GM20431 (cell line): Measurements from ENCODE around the gene FGF18.

Experiments used
- in situ Hi-C: fragments of 300-500 bp; cut with MseI, MboI; formaldehyde crosslinking; loops from one replicate; pipeline ENCODE4 v1.15.0; 2020; ENCODE audit warnings: low sequenced_read_pairs; ENCODE audit not compliant: unreplicated experiment

The FGF18 gene

DNA sequence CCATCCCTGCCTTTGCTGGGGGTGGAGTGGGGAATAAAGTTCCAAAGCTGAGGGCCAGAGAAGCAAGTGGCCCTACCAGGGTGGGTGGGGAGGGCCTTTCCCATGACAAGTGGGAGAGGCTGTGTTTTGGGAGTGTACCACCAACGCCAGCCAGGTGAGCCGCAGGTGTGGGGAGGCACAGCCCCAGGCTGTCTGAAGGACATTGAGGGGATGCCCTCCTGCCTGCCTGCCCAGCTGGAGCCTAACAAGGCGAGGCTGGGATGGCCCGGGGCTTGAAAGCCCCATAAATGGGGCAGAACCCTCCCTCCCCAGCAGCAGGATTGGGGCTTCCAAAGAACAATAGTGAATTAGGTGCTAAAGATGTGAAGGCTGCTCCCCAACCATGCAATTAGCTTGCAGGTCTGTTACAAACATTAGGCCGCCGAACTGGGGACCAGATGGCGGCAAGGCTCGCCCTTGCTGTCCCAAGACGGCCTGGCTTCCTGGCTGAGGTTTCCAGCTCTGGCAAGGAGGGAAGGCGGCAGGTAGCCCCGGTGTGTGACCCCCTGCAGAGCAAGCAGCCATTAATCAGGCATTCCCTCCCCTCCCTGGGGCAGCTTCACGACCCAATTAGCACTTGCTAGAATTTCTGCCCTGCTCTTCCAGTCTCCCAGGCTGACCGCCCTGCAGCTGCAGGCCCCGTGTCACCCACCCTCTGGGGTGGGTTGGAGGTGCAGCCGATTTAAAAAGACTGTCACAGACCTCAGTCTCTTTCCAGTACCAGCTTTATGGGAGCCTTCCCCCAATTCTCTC is 42.9 kb downstream of the FGF18 start:
- in situ Hi-C loops = no loop called here

DNA sequence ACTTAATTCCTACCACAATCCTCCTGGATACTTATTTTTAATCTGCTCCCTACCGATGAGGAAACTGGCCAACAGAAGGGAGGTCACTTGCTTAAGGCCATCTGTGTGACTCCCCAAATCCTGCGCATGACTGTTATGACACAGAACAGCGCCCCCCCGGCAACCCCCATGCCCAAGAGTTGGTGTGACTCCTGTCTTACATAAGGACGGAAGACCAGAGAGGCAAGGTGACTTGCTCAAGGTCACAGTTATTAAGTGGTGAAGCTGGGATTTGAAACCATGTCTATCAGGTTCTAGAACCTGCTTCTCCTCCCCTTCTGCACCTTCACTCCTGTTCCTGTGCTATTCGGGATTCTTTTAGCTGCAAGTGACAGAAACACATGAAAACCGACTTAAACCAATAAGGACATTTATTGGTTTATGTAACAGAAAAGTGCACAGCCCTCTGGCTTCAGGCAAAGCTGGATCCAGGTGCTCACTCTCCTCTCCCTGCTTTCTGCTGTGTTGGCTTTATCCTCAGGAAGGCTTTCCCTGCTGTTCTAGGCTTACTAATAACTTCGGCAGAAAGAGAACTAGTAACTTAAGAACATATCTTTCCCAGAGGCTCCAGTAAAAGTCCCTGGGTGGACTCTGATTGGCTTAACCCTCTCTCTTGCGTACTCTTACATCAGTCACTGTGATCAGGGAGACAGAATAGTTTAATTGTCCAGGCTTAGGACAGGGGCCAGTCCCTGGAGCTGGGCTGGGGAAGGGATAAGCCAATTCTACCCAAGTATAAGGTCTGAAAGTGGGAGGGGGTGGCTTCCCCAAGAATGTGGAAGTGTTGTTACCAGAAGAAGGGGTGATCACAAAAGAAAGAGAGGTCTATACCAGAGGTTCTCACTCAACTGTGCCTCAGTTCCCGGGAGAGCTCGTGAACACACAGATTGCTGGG is 43.7 kb downstream of the FGF18 start:
- in situ Hi-C loops = no loop called here

DNA sequence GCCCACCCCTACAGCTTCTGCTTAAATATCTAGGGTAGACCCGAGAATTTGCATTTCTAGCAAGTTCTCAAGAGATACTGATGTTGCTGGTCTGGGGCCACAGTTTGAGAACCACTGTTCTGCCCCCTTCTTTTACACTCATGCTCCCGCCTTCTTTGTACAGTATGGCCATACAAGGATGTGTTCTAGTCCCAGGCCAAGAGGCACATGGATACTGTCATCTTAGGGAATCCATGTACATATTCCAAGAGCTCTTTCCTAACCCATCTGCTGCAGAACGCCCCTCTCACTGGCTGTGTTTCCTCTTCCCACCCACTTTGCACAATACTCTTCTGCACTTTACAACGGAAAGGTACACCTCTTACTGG is 44.4 kb downstream of the FGF18 start:
- in situ Hi-C loops = no loop called here

DNA sequence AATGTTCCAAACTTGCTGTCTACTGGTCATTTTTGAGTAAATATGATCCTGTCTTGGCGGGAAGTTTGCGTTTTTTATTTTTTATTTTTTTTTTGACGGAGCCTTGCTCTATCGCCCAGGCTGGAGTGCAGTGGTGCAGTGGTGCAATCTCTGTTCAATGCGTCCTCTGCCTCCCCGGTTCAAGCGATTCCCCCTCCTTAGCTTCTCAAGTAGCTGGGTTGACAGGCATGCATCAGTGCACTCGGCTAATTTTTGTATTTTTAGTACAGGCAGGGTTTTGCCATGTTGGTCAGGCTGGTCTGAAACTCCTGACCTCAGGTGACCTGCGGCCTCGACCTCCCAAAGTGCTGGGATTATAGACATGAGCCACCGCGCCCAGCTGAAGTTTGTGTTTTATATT is 45.4 kb downstream of the FGF18 start:
- in situ Hi-C loops = no loop called here

DNA sequence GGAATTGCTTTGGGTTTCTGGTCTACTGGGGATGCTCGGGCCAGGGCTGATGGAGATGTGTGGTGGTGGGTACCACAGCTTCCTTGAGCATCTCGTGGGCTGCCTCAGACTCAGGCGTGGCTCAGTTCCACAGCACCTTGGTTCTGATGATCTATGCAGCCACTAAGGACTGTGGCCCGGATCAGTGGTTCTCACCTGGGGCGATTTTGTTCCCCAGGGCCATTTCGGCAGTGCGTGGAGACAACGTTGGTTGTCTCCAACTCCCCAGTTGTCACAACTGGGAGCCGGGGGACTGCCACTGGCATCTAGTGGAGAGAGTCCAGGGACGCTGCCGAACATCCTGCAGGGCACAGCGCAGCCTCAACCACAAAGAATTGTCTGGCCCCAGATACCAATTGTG is 47.7 kb downstream of the FGF18 start:
- in situ Hi-C loops = no loop called here

DNA sequence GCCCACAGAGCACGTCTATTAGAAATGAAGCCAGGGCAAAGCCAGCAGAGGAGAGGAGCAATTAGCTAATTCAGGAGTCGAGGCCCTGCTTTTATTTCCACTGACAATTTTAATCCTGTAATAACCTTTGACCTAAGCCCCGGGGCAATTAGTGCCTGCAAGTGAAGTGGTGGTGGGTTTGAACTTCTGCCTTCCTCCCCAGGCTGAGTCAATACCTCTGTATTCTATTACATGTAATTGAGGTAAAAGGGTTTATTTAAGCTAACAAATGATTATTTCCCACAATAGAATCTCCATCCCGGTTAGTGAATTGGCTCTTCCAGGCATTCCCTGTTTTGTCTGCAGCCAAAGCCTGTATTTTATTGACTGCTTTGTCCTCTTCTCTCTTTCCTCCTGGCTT is 49.9 kb downstream of the FGF18 start:
- in situ Hi-C loops = no loop called here

DNA sequence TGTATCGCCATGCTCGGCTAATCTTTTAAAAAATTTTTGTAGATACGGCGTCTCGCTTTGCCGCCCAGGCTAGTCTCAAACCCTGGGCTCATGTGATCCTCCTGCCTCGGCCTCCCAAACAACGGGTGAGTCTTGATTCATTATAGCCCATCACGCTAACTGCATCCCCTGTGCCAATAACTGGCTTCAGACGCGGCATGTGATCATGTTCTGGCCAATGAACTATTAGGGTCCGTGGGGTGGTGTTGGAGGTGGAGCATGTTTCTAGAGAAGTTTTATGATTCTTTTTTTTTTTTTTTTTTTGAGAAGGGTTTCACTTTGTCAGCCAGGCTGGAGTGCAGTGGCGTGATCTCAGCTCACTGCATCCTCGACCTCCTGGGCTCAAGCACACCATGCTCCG is 51.0 kb downstream of the FGF18 start:
- in situ Hi-C loops = no loop called here

DNA sequence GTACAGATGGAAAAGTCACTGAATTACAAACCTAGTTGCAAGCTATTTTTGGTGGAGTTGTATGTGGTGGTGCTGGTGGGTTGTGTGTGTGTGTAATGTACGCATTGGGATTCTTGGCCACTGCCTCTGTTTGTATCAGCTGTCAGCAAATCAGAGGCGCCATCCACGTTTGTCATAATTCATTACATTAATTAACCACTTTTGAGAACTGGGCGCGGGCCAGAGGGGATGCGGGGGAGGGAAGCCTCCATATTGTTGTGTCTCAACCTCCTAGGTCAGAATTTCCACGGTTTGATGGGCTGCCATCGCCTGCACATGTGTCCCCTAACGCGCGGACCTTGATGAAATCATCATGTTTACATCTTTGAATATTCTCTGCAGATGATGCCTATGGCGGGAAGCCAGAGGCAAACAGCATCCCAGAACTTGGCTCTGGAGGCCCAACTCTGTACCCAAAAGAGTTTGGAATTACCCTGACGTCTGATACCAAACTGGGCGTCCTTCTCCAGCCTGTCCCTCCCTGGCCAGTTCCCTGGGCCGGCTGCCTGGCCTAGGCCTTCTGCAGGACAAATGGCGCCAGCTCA is 54.9 kb downstream of the FGF18 start:
- in situ Hi-C loops = no loop called here

DNA sequence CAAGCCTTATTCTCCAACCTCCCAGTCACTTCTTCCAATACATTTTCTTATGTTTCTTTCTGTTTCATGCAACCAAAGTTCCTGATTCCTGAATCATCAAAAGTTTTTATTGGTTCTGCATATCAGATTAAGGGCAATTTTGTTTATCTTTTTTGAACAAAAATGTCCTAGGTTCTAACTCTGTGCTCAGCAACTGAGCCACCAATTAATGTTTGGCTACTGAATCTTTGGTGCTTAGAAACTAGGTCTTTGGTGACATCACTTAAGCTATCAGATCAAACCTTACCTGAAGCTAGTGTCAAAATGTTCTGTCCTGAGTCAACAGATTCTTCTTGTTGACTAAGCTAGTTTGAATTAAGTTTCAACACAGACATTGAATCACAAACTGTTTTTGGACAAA is 56.1 kb downstream of the FGF18 start:
- in situ Hi-C loops = no loop called here

DNA sequence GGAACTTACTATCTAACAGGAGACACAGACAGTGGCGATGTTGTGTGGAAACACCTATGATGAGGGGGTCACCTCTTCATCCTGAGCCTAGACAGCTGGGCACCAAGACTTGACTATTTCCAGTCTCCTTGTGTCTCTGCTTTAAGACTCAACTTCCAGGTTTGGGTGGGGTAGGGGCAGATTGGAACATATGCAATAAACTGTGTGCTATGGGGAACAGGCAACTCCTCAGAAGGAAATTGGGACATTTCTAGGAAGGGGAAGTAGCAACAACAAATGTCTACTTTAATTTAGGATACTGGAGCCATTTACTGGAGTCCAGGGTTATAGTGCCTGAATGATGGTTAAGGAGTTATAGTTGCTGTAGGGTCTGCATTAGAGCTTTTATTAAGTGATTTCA is 57.3 kb downstream of the FGF18 start:
- in situ Hi-C loops = no loop called here

DNA sequence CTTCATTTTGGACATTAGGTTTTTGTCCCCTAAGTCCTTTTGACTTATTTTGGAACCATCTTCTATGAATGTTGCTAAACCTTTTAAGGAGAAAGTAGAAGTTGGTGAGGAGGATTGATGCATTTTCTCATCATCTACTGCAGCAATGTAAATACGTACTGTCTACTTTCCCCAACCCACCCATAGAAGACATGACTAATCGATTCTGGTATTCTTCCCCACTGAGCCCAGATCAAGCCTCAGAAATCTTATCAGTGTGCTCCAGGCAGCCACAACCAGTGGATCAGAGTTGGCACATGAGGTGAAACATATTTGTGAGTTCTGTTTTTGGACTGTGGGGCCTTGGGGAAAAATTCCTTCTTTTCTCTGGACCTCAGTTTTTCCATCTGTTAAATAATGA is 57.7 kb downstream of the FGF18 start:
- in situ Hi-C loops = no loop called here

DNA sequence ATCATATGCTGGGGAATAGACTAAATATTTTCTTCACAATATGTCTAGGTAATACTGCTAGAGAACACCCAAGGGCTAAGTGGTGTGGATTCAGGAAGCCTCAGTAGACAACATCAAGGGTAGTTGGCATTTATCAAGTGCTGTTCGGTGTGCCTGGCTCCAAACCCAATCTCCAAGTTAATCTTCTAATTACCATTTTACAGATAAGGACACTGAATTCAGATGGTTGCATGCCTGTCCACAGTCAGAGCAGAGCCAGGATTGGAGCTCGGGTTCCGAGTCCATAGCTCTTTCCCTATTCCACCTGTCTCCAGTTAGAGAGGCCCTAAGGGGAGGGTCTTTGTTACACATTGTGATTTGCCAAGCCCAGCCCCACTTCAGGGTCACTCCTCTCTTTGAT is 58.2 kb downstream of the FGF18 start:
- in situ Hi-C loops = no loop called here

DNA sequence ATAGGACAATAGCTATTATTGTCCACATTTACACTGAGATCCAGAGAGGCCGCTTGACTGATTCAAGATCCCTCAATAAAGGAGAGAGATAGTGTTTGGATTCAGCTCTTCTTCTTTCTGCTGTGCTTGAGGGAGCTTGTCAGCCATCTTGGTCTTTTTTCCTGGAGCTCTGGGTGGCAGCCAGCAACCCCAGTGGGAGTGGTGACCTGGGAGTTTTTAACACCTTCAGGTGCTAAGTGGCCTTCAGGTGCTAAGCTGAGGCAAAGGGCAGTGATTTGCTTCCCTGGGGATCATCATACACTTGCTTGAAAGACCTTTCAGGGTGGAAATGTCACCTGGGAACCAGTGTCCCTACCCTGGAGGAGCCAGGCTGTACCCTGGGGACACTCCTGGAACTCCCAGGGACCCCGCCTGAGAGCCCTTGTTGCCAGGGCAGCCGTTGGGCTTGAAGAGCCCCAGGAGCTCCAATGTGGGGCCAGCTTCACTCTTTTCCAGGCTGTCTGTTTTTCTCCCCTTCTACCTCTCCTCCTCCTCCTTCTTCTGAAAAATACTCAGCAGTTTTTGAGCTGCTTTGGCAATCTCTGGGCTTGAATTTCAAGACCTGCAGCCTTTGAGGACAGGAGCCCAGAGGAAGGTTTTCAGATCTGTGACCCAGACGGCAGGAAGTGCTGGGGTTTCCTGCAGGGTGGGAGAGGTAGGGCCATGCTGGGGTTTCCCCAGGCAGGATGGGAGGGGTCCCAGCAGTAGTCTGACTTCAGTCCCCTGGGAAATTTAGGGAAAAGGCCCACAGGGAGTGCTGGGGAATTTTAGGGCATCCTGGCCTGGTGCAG is 59.7 kb downstream of the FGF18 start:
- in situ Hi-C loops = no loop called here

DNA sequence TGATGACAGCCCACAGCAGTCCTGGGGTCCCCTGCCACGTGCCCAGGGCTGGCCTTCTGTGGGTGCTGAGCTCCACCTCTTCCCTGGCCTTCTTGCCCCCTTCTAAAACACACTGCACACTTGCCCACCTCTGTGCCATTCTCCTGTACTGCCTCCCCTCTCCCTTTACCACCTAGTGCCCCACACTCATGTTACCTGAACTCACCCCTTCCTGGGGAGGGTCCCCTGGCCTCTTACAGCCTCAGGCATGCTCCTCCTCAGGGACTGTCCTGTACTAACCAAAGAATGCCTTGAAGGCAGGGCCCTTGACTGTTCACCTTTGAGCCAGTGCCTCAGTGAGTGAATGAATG is 60.3 kb downstream of the FGF18 start:
- in situ Hi-C loops = no loop called here

DNA sequence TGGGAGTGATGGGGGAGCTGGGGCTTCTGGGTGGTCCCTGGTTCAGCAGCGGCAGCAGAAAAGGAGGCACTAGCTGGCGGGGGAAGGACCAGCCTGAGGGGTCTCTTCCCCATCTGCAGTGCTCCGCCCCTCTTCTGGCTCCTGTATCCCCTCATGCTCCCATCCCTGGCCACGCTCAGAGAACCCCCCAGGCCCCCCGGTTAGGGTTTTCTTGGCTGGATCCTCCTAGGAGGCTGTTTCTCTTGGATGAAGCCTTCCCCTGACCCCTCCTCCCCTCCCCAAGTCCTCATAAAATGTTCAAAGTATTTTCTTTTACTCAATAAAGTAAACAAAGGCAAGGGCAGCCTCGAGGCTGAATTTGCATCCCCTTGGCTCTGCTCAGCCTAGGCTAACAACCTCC is 60.8 kb downstream of the FGF18 start:
- in situ Hi-C loops = no loop called here

DNA sequence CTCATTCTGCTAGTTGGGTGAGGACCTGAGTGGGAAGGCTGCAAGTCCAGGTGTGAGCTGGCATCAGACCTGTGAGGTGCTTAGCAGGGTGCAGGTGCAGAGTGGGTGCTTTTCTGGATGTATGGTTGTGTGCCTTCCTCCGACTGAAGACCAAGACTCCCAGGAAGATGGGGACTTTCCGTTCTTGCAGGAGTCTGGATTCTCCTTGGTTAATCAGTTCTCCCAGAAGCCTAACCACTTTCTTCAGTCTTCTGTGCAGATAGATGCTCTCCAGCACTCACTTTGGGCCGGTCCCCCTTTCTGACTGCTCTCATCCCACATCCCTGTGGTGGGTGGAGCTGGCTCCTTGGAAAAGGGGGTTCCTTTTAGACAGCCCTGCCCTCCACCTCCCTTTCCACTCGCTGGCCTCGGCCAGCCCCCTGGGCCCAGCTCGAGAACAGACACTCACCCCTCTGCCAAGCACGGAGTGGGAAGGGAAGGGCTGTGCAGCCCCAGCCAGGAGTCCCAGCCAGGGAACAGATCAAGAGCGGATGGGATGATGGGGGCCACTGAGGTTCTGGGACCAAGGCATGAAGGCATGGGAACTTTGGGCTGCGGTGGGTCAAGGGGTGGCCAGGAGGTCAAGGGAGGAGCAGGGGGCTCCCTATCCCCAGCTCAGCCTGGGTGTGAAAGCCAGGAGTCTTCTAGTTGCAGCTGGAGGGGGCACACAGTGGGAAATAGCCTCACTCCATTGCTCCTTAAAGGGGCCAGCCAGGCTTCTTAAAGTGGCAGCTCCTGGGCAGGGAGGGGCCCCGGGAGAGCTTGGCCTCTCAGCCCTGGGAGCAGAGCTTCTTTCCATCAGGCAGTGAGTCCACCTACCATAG is 62.4 kb downstream of the FGF18 start:
- in situ Hi-C loops = no loop called here

DNA sequence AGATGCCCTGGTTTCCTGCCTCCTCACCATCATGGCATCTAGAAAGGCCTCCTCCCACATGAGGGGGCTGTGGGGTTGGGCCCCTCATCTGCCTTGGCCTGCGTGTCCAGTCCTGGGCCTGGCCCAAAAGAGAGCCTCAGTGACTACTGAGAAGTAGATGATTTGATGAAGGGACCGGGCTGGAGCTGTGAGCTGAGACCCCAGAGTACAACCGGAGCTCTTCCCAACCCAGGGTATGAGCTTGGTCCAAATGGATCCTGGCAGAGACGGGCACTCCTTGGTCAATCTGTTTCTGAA is 62.9 kb downstream of the FGF18 start:
- in situ Hi-C loops = no loop called here

DNA sequence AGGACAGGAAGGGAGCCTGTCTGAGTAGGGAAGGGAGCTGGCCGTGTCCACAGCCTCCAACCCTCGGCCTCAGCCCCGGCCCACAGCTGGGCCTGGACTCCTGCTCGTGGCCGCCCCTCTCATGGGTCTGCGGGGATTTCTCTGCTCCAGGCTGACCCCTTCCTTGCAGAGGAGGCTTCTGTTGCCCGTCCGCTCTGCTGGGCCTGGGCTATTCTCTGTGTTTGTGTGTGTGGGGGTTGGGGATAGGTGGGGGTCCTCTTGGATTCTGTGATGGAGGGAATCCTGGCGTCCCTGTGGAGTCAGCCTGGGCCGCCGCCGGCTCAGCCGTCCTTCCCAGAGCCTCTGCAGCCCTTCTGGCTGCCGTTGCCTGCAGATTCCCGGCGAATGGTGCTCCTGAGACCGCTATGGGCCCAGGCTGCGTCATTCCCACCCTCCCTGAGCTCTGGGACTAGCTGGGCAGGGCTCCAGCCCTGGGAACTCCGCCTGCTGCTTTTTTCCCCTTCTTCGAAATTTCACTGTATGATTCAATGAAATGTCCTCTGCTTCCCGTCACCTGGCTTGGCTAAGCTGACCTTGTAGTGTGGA is 64.2 kb downstream of the FGF18 start:
- in situ Hi-C loops = no loop called here

DNA sequence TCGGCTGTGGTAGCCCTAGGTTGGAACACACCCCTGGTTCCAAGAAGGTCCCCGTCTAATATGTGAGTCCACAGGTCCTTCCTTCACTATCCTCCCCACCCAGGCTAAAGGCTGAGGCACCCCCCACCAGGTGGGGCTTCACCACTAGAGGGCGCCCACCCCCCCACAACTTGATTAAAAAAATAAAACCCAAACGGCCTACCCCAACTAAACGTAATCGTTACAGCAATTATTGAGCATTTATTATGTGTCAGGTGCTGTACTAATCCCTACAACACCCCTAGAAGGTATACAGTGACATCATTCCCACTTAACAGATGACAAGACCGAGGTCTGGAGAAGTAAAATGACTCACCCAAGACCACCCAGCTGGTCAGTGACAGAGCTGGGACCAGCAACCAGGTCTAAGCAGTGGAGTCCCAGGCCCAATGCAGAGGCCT is 65.0 kb downstream of the FGF18 start:
- in situ Hi-C loops = no loop called here
